Kidney capillary endothelial cell (primary cell): ENCODE data around the gene HOXC4.

Experiments
- DNase-seq: peaks from one replicate; pipeline ENCODE4 v3.0.0-alpha.2; 2018; ENCODE audit warnings: low spot score

Gene HOXC4

GRCh38 chr12:54053751-54054741 is at the start of gene HOXC4:
Gene HOXC4, plus strand, starts transcription at chr12:54053835. Its CDS starts 88 bp downstream, at chr12:54053923.
- DNase-seq = no peak

GRCh38 chr12:54004063-54004840 is 49.4 kb upstream of the HOXC4 start:
- DNase-seq = no peak

- no peak for DNase-seq
Measured at GRCh38 chr12:54004841-54005530, 48.6 kb upstream of the HOXC4 start.

- DNase-seq = no peak
Measured at GRCh38 chr12:54005531-54005852, 48.1 kb upstream of the HOXC4 start.

GRCh38 chr12:54005853-54006558 is 47.6 kb upstream of the HOXC4 start:
- peak; percentile 80 for DNase-seq

GRCh38 chr12:54006559-54007220 is 46.9 kb upstream of the HOXC4 start:
- DNase-seq = no peak

- no peak for DNase-seq
Measured at GRCh38 chr12:54007538-54008259, 45.9 kb upstream of the HOXC4 start.

- no peak for DNase-seq
Measured at GRCh38 chr12:54008260-54008552, 45.4 kb upstream of the HOXC4 start.

- DNase-seq = no peak
Measured at GRCh38 chr12:54009171-54010052, 44.2 kb upstream of the HOXC4 start.

GRCh38 chr12:54010053-54010971 is 43.3 kb upstream of the HOXC4 start:
- DNase-seq = no peak

- DNase-seq = no peak
Measured at GRCh38 chr12:54010972-54011664, 42.5 kb upstream of the HOXC4 start.

- DNase-seq = no peak
Measured at GRCh38 chr12:54011665-54012532, 41.7 kb upstream of the HOXC4 start.

- DNase-seq = no peak
Measured at GRCh38 chr12:54012631-54013409, 40.8 kb upstream of the HOXC4 start.

- no peak for DNase-seq
Measured at GRCh38 chr12:54014377-54015017, 39.1 kb upstream of the HOXC4 start.

- DNase-seq = no peak
Measured at GRCh38 chr12:54015018-54015931, 38.4 kb upstream of the HOXC4 start.
